Heart left ventricle (tissue), 13 donors: ENCODE measurements around the gene GPR139.

Experiments used
- POLR2A ChIP-seq, 2 donors: fragments of 450-650 bp; IDR thresholded peaks; one replicate each; pipeline ENCODE4 v1.6.1; 2017; ENCODE audit warnings: antibody characterized with exemption in 2 of 2, mild to moderate bottlenecking in 2 of 2, moderate library complexity in 2 of 2
- TF ChIP-seq, protein P1 (sequence below), 12 donors: fragments of 200-600 bp; sonication (generic) in 4 of 12; IDR thresholded peaks; one replicate each; pipeline versions ENCODE4 v1.5.0 to v1.8.0; 2018 to 2022; ENCODE audit warnings: antibody characterized with exemption in 12 of 12, mild to moderate bottlenecking in 5 of 12
- donor health status: ischemic (EF 13 %, LVEDD 7.1; RV severe dilation, severe dysfunction).
- donor health status: DM: no; HTN: yes; CAD: no.
- donor health status: DM: no; HTN: no; CAD: no.
- donor health status: ischemic (EF 25% LVEDD 6.9; RV normal size, moderate dysfunction).
- donor health status: ischemic (EF 25% LVEDD 5.7; RV mildly dilated, moderate dysfunction).
- donor health status: ischemic (EF 35%, LVEDD 5.7; RV mildly dilated, moderate dysfunction).
- donor health status: nonischemic (EF 11% LVEDD 7.7; RV severe dilation, severe dysfunction).
- donor health status: DM: yes; HTN: yes; CAD: no.
- donor health status: PGD.
- donor health status: ischemic (EF 29% LVEDD 5.4; RV normal size, mild dysfunction).
- donor health status: nonischemic (EF 23%, LVEDD 6.1; RV moderate dilation, normal function).

DNA sequence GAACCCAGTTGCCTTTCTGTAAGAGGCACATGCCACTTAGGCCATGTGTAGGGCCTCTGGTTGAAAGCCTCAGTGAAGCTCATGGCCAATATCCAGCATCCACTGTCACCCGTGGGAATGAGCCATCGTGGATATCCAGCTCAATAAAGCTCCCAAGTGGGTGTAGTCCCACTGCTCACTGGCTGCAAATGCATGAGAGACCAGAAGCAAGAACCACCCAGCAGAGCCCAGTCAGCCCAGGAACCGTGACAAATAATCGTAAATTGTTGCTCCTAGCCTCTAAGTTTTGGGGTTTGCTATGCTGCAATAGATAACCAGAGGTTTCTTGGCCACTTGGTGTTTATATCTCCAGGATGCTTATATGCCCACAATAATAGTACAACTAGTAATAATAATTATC lies 33.7 kb downstream of the GPR139 start:
- TF ChIP-seq, protein P1, sequence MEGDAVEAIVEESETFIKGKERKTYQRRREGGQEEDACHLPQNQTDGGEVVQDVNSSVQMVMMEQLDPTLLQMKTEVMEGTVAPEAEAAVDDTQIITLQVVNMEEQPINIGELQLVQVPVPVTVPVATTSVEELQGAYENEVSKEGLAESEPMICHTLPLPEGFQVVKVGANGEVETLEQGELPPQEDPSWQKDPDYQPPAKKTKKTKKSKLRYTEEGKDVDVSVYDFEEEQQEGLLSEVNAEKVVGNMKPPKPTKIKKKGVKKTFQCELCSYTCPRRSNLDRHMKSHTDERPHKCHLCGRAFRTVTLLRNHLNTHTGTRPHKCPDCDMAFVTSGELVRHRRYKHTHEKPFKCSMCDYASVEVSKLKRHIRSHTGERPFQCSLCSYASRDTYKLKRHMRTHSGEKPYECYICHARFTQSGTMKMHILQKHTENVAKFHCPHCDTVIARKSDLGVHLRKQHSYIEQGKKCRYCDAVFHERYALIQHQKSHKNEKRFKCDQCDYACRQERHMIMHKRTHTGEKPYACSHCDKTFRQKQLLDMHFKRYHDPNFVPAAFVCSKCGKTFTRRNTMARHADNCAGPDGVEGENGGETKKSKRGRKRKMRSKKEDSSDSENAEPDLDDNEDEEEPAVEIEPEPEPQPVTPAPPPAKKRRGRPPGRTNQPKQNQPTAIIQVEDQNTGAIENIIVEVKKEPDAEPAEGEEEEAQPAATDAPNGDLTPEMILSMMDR (IDR thresholded peaks at IDR 0.05): no peak
- no peak for TF ChIP-seq POLR2A (IDR thresholded peaks at IDR 0.05)
